IMR-90 (cell line): ENCODE data around the gene ACADSB. TPM values are rescaled to one million over a fixed set of nuclear protein-coding genes. Genes with fewer than 3 reads are reported as not detected.

ENCODE experiments used
- ATAC-seq: fragments of 200-7000 bp; cut with Tn5 transposase; 2 replicates; pipeline ENCODE4 v1.9.1; 2020; ENCODE audit warnings: low read depth, mild to moderate bottlenecking, moderate library complexity
- BruUV-seq: library from RNA; stranded (reverse); fragments of 400-500 nt; replicated peaks from 2 replicates; lab custom pipeline; 2021; lab: Mats Ljungman, UMichigan
- CTCF ChIA-PET: fragments of 300-600 bp; formaldehyde crosslinking; extraction: SDS; loops from one replicate; lab custom pipeline; 2021; ENCODE audit warnings: antibody characterized with exemption; lab: Yijun Ruan, JAX
- POLR2A ChIA-PET: fragments of 300-600 bp; sonication (Branson Sonifier 250); formaldehyde crosslinking; loops from one replicate; lab custom pipeline; 2022; ENCODE audit warnings: antibody characterized with exemption; ENCODE audit not compliant: unreplicated experiment; lab: Charles Lee
- DNase-seq: peaks from one replicate; pipeline ENCODE4 v3.0.0; 2013
- H2AFZ ChIP-seq: replicated peaks from 2 replicates; pipeline ENCODE3; 2013; ENCODE audit warnings: low read length, mild to moderate bottlenecking; ENCODE audit not compliant: poor library complexity
- H2AK5ac ChIP-seq: 2 replicates; pipeline ENCODE4 v1.6.1; 2013; ENCODE audit warnings: low read depth, low read length, inconsistent platforms
- H2AK9ac ChIP-seq: replicated peaks from 2 replicates; pipeline ENCODE3; 2013; ENCODE audit warnings: mild to moderate bottlenecking, low read depth, low read length, moderate library complexity; ENCODE audit not compliant: poor library complexity
- H2BK120ac ChIP-seq: 2 replicates; pipeline ENCODE4 v1.6.1; 2013; ENCODE audit warnings: low read depth, low read length, inconsistent platforms
- H2BK15ac ChIP-seq: 3 replicates; pipeline ENCODE4 v1.6.1; 2013; ENCODE audit warnings: low read depth, low read length, inconsistent platforms
- H2BK20ac ChIP-seq: 2 replicates; pipeline ENCODE4 v1.6.1; 2013; ENCODE audit warnings: low read depth, mild to moderate bottlenecking, inconsistent platforms, low read length, moderate library complexity
- H2BK5ac ChIP-seq: 2 replicates; pipeline ENCODE4 v1.6.1; 2013; ENCODE audit warnings: mild to moderate bottlenecking, low read depth, low read length, inconsistent platforms; ENCODE audit not compliant: poor library complexity, severe bottlenecking
- H3K14ac ChIP-seq: replicated peaks from 2 replicates; pipeline ENCODE4 v1.6.1; 2013; ENCODE audit warnings: low read depth, low read length, inconsistent platforms
- H3K18ac ChIP-seq: 2 replicates; pipeline ENCODE4 v1.6.1; 2013; ENCODE audit warnings: low read depth, low read length, control low read depth
- H3K23ac ChIP-seq: 2 replicates; pipeline ENCODE4 v1.6.1; 2013; ENCODE audit warnings: low read depth, low read length, inconsistent platforms
- H3K27ac ChIP-seq: 2 replicates; pipeline ENCODE4 v1.5.1; 2013; ENCODE audit warnings: mild to moderate bottlenecking, control low read depth, low read length; ENCODE audit not compliant: insufficient read depth
- H3K27me3 ChIP-seq: 2 replicates; pipeline ENCODE4 v1.6.1; 2013; ENCODE audit warnings: low read length; ENCODE audit not compliant: control insufficient read depth, insufficient read depth
- H3K36me3 ChIP-seq: 2 replicates; pipeline ENCODE4 v1.6.1; 2013; ENCODE audit warnings: low read length, mixed read lengths; ENCODE audit not compliant: control insufficient read depth, insufficient read depth
- H3K4ac ChIP-seq: 2 replicates; pipeline ENCODE4 v1.6.1; 2013; ENCODE audit warnings: low read depth, low read length, inconsistent platforms
- H3K4me1 ChIP-seq: 2 replicates; pipeline ENCODE4 v1.6.1; 2013; ENCODE audit warnings: low read length, mixed read lengths; ENCODE audit not compliant: control insufficient read depth, insufficient read depth
- H3K4me2 ChIP-seq: 2 replicates; pipeline ENCODE4 v1.6.1; 2013; ENCODE audit warnings: low read depth, mild to moderate bottlenecking, control low read depth, low read length, moderate library complexity
- H3K4me3 ChIP-seq: 2 replicates; pipeline ENCODE4 v1.5.1; 2013; ENCODE audit warnings: low read depth, mild to moderate bottlenecking, control low read depth, low read length, moderate library complexity; ENCODE audit not compliant: insufficient read depth
- H3K56ac ChIP-seq: 2 replicates; pipeline ENCODE4 v1.6.1; 2013; ENCODE audit warnings: low read length, inconsistent platforms; ENCODE audit not compliant: insufficient read depth; ENCODE audit errors: extremely low read depth
- H3K79me1 ChIP-seq, 2 experiments: 2 replicates each; pipeline ENCODE4 v1.6.1; 2013; ENCODE audit warnings: low read length in 2 of 2, inconsistent platforms in 1 of 2, low read depth in 1 of 2
- H3K9ac ChIP-seq: 2 replicates; pipeline ENCODE4 v1.6.1; 2013; ENCODE audit warnings: low read depth, low read length, control low read depth
- H3K9me1 ChIP-seq: 2 replicates; pipeline ENCODE4 v1.6.1; 2013; ENCODE audit warnings: low read length, inconsistent platforms; ENCODE audit not compliant: insufficient read depth
- H3K9me3 ChIP-seq: 2 replicates; pipeline ENCODE4 v1.6.1; 2013; ENCODE audit warnings: low read length; ENCODE audit not compliant: control insufficient read depth, insufficient read depth
- H4K20me1 ChIP-seq: 2 replicates; pipeline ENCODE4 v1.6.1; 2013; ENCODE audit warnings: low read length, inconsistent platforms; ENCODE audit not compliant: insufficient read depth
- H4K5ac ChIP-seq: 2 replicates; pipeline ENCODE4 v1.6.1; 2013; ENCODE audit warnings: mild to moderate bottlenecking, low read depth, low read length, control low read depth
- H4K8ac ChIP-seq, 2 experiments: 2 replicates each; pipeline ENCODE4 v1.6.1; 2013; ENCODE audit warnings: low read depth in 2 of 2, low read length in 2 of 2, control low read depth in 1 of 2, inconsistent platforms in 1 of 2
- H4K91ac ChIP-seq: 2 replicates; pipeline ENCODE4 v1.6.1; 2013; ENCODE audit warnings: low read depth, low read length, inconsistent platforms; ENCODE audit not compliant: insufficient read depth
- BHLHE40 ChIP-seq: fragments of 150-350 bp; IDR thresholded peaks from 2 replicates; pipeline ENCODE4 v1.6.1; 2016; ENCODE audit warnings: mild to moderate bottlenecking, low read depth, low read length
- CEBPB ChIP-seq: IDR thresholded peaks from 2 replicates; pipeline ENCODE4 v1.6.1; 2012; ENCODE audit warnings: low read depth, low read length, improper control_type of control experiment
- CHD1 ChIP-seq: IDR thresholded peaks from 2 replicates; pipeline ENCODE4 v1.6.1; 2012; ENCODE audit warnings: low read depth, low read length, improper control_type of control experiment
- ELK1 ChIP-seq: fragments of 150-350 bp; IDR thresholded peaks from 2 replicates; pipeline ENCODE4 v1.6.1; 2016; ENCODE audit warnings: low read depth, mild to moderate bottlenecking, low read length, moderate library complexity, borderline replicate concordance
- FOS ChIP-seq: fragments of 150-350 bp; IDR thresholded peaks from 2 replicates; pipeline ENCODE4 v1.6.1; 2016; ENCODE audit warnings: low read depth, low read length
- MAFK ChIP-seq: IDR thresholded peaks from 2 replicates; pipeline ENCODE4 v1.6.1; 2012; ENCODE audit warnings: low read depth, low read length, improper control_type of control experiment
- MAZ ChIP-seq: IDR thresholded peaks from 2 replicates; pipeline ENCODE4 v1.6.1; 2012; ENCODE audit warnings: low read depth, mild to moderate bottlenecking, low read length, improper control_type of control experiment, moderate library complexity, borderline replicate concordance
- MXI1 ChIP-seq: IDR thresholded peaks from 2 replicates; pipeline ENCODE4 v1.6.1; 2012; ENCODE audit warnings: low read depth, mild to moderate bottlenecking, low read length, moderate library complexity, borderline replicate concordance
- NFE2L2 ChIP-seq: fragments of 150-350 bp; IDR thresholded peaks from 2 replicates; pipeline ENCODE4 v1.6.1; 2016; ENCODE audit warnings: low read depth, mild to moderate bottlenecking, low read length
- POLR2A ChIP-seq: IDR thresholded peaks from 2 replicates; pipeline ENCODE4 v1.6.1; 2012; ENCODE audit warnings: mild to moderate bottlenecking, low read depth, low read length
- RAD21 ChIP-seq: IDR thresholded peaks from 2 replicates; pipeline ENCODE4 v1.6.1; 2012; ENCODE audit warnings: low read length, improper control_type of control experiment
- RCOR1 ChIP-seq: IDR thresholded peaks from 2 replicates; pipeline ENCODE4 v1.6.1; 2012; ENCODE audit warnings: mild to moderate bottlenecking, low read length, improper control_type of control experiment; ENCODE audit not compliant: insufficient replicate concordance
- RFX5 ChIP-seq: IDR thresholded peaks from 2 replicates; pipeline ENCODE4 v1.8.0; 2012; ENCODE audit warnings: low read depth, mild to moderate bottlenecking, low read length, moderate library complexity
- SMC3 ChIP-seq: fragments of 150-350 bp; IDR thresholded peaks from 2 replicates; pipeline ENCODE4 v1.6.1; 2016; ENCODE audit warnings: low read depth, mild to moderate bottlenecking, antibody characterized with exemption, low read length, moderate library complexity
- USF2 ChIP-seq: fragments of 150-350 bp; IDR thresholded peaks from 2 replicates; pipeline ENCODE4 v1.6.1; 2017; ENCODE audit warnings: mild to moderate bottlenecking, antibody characterized with exemption, low read length, low read depth
- WGBS, 2 experiments: methylation state at CpG; one replicate each; pipeline versions ENCODE4 v1.1.5 to v1.1.7; 2013; ENCODE audit warnings: missing lambda C conversion rate in 2 of 2; ENCODE audit not compliant: insufficient read length in 1 of 2; ENCODE audit errors: extremely low coverage in 2 of 2; 5-methylcytosine and 5-hydroxymethylcytosine counted together
- dilution Hi-C: fragments of 300-500 bp; cut with HindIII; formaldehyde crosslinking; loops from one replicate; pipeline ENCODE4 v1.14.3; 2018; ENCODE audit warnings: low sequenced_read_pairs; ENCODE audit not compliant: unreplicated experiment
- in situ Hi-C: fragments of 300-500 bp; cut with MboI; formaldehyde crosslinking; loops from 3 replicates; pipeline ENCODE4 v1.14.3; 2019; ENCODE audit warnings: low sequenced_read_pairs, inconsistent platforms, mixed read lengths
- intact Hi-C: fragments of 100-400 bp; cut with micrococcal nuclease; formaldehyde crosslinking; loops from 2 replicates; pipeline ENCODE4 v1.10.0; 2022
- polyA plus RNA-seq, 3 experiments: library from polyadenylated mRNA; depleted of rRNA; stranded (reverse); fragments of >200 nt; gene quantifications; 2 replicates each; pipeline ENCODE4 v1.2.3, GENCODE V29; 2012; ENCODE audit warnings: low replicate concordance in 1 of 3
- total RNA-seq: library from RNA; depleted of rRNA; stranded (reverse); fragments of >200 nt; gene quantifications from 2 replicates; pipeline ENCODE4 v1.2.3, GENCODE V29; 2012
- TF ChIP-seq, protein P1 (sequence below): conservative IDR thresholded peaks from 2 replicates; pipeline ENCODE4 v1.5.1; 2012; ENCODE audit warnings: mild to moderate bottlenecking, low read depth, low read length, improper control_type of control experiment

The ACADSB gene
- total and polyA plus RNA-seq, 2 of the 4 experiments (the other 2 are of a cell fraction): 6.2 to 10.6 TPM

- no peak overlapping the region for H3K27ac ChIP-seq
- no peak overlapping the region for H2BK5ac ChIP-seq
- ATAC-seq: no peak
- H3K36me3 ChIP-seq: no peaks in the 10 kb centered on the region
- H3K9me1 ChIP-seq: no peaks in the 10 kb centered on the region
- no peak overlapping the region for H2BK120ac ChIP-seq
- CTCF ChIA-PET: no interaction called here
- no peak overlapping the region for H2AK5ac ChIP-seq
- H3K27me3 ChIP-seq: no peaks in the 10 kb centered on the region
- no peaks in the 10 kb centered on the region for H3K79me1 ChIP-seq
- TF ChIP-seq SMC3 (no peak), USF2 (no peak), RFX5 (no peak), NFE2L2 (no peak), ELK1 (no peak), RAD21 (no peak), RCOR1 (no peak), BHLHE40 (no peak), CEBPB (no peak), FOS (no peak), POLR2A (no peak), MXI1 (no peak), MAFK (no peak), CHD1 (no peak), MAZ (no peak)
- TF ChIP-seq, protein P1, sequence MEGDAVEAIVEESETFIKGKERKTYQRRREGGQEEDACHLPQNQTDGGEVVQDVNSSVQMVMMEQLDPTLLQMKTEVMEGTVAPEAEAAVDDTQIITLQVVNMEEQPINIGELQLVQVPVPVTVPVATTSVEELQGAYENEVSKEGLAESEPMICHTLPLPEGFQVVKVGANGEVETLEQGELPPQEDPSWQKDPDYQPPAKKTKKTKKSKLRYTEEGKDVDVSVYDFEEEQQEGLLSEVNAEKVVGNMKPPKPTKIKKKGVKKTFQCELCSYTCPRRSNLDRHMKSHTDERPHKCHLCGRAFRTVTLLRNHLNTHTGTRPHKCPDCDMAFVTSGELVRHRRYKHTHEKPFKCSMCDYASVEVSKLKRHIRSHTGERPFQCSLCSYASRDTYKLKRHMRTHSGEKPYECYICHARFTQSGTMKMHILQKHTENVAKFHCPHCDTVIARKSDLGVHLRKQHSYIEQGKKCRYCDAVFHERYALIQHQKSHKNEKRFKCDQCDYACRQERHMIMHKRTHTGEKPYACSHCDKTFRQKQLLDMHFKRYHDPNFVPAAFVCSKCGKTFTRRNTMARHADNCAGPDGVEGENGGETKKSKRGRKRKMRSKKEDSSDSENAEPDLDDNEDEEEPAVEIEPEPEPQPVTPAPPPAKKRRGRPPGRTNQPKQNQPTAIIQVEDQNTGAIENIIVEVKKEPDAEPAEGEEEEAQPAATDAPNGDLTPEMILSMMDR: no peak
- H3K14ac ChIP-seq: no peak overlapping the region
- WGBS, 2 experiments: no CpG with 5 or more reads among the region's 5 CpGs
- no peak overlapping the region for H3K9ac ChIP-seq
- no peak overlapping the region for H4K8ac ChIP-seq
- intact Hi-C loops (no loop called here), dilution Hi-C loops (no loop called here), in situ Hi-C loops (no loop called here)
- H4K91ac ChIP-seq: no peak overlapping the region
- H3K56ac ChIP-seq: no peak overlapping the region
- H2BK15ac ChIP-seq: no peak overlapping the region
- H4K5ac ChIP-seq: no peak overlapping the region
- no peak overlapping the region for H2BK20ac ChIP-seq
- no peaks in the 10 kb centered on the region for H3K4me1 ChIP-seq
- H4K20me1 ChIP-seq: no peaks in the 10 kb centered on the region
- H3K4me3 ChIP-seq: no peak overlapping the region
- POLR2A ChIA-PET: no interaction called here
- H2AFZ ChIP-seq: no peak overlapping the region
- no peak for DNase-seq
- H3K9me3 ChIP-seq: no peaks in the 10 kb centered on the region
- H2AK9ac ChIP-seq: no peak overlapping the region
- no TSS peak for BruUV-seq
- no peak overlapping the region for H3K4ac ChIP-seq
- no peak overlapping the region for H3K23ac ChIP-seq
- H3K18ac ChIP-seq: no peak overlapping the region
- H3K4me2 ChIP-seq: no peak overlapping the region
Measured at GRCh38 chr10:123074215-123074614, 65.4 kb downstream of the ACADSB start.
